NCI-H187 (cell line): Measurements from ENCODE around the gene PHOSPHO1.
"Not testable (repeated sequence)": the region's sequence is repeated elsewhere in the genome, so short reads cannot be mapped to it uniquely, and the experiment has no call there.

ENCODE experiments used
- DNase-seq, 2 experiments: peaks; one replicate each; lab custom pipeline; 2025; lab: John Stamatoyannopoulos, UW

The PHOSPHO1 gene

GRCh38 chr17:49191917-49192741, 38.5 kb downstream of the PHOSPHO1 start:
- DNase-seq = peak; percentile 82 to 91

- no peak for DNase-seq
These were observed 39.1 kb downstream of the PHOSPHO1 start for GRCh38 chr17:49191409-49191916.

GRCh38 chr17:49190932-49191331, 39.7 kb downstream of the PHOSPHO1 start:
- DNase-seq = no peak

- DNase-seq = no peak
These were observed 43.3 kb downstream of the PHOSPHO1 start for GRCh38 chr17:49187301-49187700.

GRCh38 chr17:49185381-49185780, 45.2 kb downstream of the PHOSPHO1 start:
- not testable (repeated sequence) for DNase-seq

- not testable (repeated sequence) for DNase-seq
These were observed 46.1 kb downstream of the PHOSPHO1 start for GRCh38 chr17:49184522-49184921.

- no peak for DNase-seq
These were observed 46.8 kb downstream of the PHOSPHO1 start for GRCh38 chr17:49183801-49184200.

GRCh38 chr17:49183341-49183740, 47.2 kb downstream of the PHOSPHO1 start:
- DNase-seq = no peak

GRCh38 chr17:49180998-49181635, 49.5 kb downstream of the PHOSPHO1 start:
- DNase-seq = no peak

GRCh38 chr17:49180303-49180702, 50.3 kb downstream of the PHOSPHO1 start:
- DNase-seq = no peak

- not testable (repeated sequence) for DNase-seq
These were observed 54.6 kb downstream of the PHOSPHO1 start for GRCh38 chr17:49175978-49176377.
